Retinal pigment epithelial cell (primary cell): ENCODE results near the gene NOL8.

Experiments
- DNase-seq: peaks from one replicate; pipeline ENCODE4 v3.0.0-alpha.2; 2010; ENCODE audit warnings: low read depth
- H3K4me3 ChIP-seq: 2 replicates; pipeline ENCODE4 v1.5.1; 2011; ENCODE audit warnings: mild to moderate bottlenecking, low read length, control low read depth, moderate library complexity
- TF ChIP-seq, protein P1 (sequence below): conservative IDR thresholded peaks from 2 replicates; pipeline ENCODE4 v1.5.1; 2011; ENCODE audit warnings: low read depth, low read length, control low read depth, inconsistent platforms

Gene NOL8

DNA sequence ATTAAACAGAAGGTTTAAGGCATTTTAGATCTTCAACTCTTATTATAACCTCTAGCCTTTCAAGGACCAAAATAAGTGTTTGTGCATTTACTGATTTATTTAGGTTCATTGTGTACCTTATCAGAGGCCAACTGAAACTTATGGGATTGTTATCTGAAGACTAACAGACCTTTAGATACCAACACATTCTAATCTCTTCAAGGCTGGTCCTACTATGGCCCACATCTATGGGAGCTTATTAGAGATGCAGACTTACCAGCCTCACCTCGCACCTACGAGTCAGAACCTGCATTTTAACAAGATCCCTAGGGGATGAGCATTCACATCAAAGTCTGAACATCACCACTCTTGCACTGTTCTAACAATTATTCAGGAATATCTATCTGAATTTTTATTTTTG lies 33.6 kb downstream of the NOL8 start:
- H3K4me3 ChIP-seq = no peak overlapping the region
- TF ChIP-seq, protein P1, sequence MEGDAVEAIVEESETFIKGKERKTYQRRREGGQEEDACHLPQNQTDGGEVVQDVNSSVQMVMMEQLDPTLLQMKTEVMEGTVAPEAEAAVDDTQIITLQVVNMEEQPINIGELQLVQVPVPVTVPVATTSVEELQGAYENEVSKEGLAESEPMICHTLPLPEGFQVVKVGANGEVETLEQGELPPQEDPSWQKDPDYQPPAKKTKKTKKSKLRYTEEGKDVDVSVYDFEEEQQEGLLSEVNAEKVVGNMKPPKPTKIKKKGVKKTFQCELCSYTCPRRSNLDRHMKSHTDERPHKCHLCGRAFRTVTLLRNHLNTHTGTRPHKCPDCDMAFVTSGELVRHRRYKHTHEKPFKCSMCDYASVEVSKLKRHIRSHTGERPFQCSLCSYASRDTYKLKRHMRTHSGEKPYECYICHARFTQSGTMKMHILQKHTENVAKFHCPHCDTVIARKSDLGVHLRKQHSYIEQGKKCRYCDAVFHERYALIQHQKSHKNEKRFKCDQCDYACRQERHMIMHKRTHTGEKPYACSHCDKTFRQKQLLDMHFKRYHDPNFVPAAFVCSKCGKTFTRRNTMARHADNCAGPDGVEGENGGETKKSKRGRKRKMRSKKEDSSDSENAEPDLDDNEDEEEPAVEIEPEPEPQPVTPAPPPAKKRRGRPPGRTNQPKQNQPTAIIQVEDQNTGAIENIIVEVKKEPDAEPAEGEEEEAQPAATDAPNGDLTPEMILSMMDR = no peak
- DNase-seq = no peak

DNA sequence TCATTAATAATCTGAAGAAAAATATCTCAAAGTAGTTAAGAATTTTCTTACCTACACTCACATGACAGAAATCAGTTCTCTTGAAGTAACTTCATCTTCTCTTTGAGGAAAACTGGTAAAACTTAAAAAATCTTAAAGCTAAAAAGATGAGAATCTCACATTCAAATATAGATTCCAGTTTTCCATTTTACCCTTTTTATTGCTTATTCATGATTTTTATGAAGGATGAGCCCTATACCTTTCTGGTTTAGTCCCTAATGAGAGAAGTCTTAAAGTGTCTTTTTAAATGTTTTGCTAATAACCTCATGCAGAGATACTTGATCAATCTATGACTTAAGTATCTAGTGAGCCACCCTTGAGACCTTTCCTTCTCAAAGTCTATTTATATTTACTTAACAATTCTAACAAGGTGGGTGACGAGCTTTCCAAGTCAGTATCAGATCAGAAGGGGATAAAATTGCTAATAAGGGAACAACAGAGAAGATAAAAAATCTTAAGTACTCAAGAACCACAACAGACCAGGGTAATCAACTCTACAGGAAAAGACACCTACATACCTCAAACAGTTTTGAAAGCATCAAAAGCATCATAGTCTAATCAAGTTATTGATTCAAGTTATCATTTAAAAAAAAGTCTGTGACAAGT lies 34.2 kb downstream of the NOL8 start:
- TF ChIP-seq, protein P1 = no peak
- DNase-seq = no peak

DNA sequence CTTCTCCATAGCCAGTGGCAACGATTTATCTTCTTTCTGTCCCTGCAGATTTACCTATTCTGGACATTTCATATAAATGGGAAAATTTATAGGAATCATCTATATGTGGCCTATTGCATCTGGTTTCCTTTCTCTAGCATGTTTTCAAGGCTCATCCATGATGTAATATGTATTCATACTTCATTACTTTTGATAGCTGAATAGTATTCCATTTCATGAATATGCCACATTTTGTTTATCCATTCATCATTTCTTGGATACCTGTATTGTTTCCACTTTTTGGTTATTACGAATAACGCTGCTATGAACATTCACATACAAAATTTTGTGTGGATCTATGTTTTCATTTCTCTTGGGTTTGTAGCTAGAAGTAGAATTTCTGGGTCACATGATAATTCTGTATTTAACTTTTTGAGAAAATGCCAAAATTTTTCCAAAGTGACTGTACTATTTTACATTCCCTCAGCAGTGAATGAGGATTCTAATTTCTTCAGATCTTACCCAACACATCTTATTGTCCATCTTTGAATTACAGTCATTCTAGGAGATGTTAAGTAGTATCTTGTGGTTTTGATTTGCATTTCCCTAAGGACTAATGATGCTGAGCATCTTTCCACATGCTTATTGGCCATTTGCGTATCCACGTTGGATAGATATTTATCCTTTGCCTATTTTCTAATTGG lies 35.3 kb downstream of the NOL8 start:
- no peak overlapping the region for H3K4me3 ChIP-seq
- TF ChIP-seq, protein P1 = no peak
- no peak for DNase-seq

More for the DNA sequence above, 34.2 kb downstream of the NOL8 start:
- H3K4me3 ChIP-seq = no peak overlapping the region

DNA sequence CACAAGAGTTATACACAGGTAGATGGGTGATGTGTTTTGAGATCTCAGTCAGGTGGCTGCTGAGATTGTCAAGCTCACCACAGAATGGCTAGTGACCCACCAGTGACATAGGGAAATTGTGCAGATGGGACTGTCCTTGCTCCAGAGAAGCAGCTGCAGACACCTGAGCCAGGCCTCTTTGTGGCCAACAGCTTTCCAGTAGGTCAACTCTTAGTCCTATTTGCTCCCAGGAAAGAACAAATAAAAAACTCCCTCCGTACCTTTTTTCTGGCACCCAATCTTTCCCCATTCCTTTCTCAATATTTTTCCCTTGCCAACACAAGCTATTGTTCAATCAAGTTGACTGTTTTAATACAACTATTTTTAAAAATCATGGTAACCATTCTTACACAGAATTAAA lies 45.8 kb downstream of the NOL8 start:
- DNase-seq = no peak
- TF ChIP-seq, protein P1 = no peak
- no peak overlapping the region for H3K4me3 ChIP-seq

DNA sequence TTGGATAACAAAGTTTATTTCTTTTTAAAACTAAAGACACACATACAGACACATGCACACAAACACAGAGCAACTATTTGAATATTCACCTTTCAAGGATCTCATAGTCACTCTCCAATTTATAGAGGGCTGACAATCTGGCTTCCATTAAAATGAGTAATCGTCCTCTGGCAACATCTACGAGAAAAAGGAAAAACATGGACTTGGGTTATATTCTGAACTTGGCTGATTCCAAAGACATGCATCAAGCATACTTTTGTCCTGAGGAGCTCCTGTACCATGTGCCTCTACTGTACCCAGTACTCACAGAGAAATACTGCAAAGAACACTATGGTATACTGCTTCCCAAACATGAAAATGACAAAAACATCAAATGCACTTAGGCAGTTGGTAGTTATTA lies 47.0 kb downstream of the NOL8 start:
- TF ChIP-seq, protein P1 = no peak
- DNase-seq = no peak
- no peak overlapping the region for H3K4me3 ChIP-seq

DNA sequence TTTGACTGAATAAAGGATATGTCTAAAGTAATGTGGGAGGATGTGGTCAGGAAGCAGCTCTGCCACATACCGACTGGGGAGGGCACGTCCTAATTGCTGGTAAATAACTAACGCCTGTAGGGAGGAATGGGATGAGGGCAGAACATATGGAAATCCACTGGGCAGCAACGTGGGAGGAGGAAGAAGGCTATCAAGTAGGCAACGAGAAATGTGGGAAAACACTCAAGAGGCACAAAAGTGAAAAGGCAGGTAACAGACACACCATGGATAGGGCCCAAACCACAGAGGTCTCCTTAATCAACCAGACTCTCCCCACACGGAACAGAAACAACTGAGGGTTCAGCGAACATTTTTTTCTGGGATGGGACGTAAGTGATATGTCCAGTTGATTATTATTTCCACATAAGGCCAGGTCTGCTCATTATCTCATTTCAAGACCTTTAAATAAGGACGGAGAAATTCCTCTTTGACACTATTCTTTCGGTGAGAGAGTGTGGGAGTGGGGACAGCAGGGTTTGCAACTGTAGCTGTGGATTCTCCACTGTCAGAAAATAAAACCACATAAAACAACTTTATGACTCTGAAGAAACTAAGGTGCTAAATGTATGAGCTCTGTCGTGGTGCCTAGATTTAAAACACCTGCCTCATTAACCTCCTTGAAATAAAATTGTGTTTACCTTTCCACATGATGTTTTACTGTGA lies 48.7 kb downstream of the NOL8 start:
- no peak overlapping the region for H3K4me3 ChIP-seq
- no peak for DNase-seq
- TF ChIP-seq, protein P1 = no peak

DNA sequence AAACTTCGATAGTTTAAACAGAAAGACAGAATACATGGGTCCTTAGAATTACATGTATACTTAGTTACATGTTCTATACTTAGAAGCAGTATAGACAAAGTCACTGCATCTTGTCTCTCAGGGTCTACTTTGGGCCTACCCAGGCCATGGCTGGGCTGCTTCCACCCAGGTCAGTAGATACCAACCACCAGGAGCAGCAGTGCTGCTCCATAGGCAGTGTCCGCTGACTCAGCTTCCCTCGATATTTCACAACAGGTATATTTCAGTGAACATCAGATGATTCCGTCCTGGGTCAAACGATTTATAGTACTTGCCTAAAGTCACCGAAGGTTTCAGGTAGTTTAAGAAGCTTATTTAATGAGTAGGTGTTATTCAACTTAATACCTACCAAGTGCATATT lies 49.6 kb downstream of the NOL8 start:
- TF ChIP-seq, protein P1 = no peak
- no peak overlapping the region for H3K4me3 ChIP-seq
- DNase-seq = no peak
